HepG2 (cell line): Measurements from ENCODE around the gene BANP.

ENCODE experiments used
- BCLAF1 ChIP-seq: fragments of 450-650 bp; IDR thresholded peaks from 2 replicates; pipeline ENCODE4 v1.6.1; 2017; ENCODE audit warnings: mild to moderate bottlenecking
- EZH2 ChIP-seq: conservative IDR thresholded peaks from 2 replicates; pipeline ENCODE4 v1.6.1; 2012; ENCODE audit warnings: mild to moderate bottlenecking, low read depth, low read length, moderate library complexity
- FOSL2 ChIP-seq: sonication (generic); formaldehyde crosslinking; IDR thresholded peaks from 2 replicates; pipeline ENCODE4 v1.4.0; 2020; ENCODE audit warnings: missing genetic modification reagents
- GABPA ChIP-seq, 2 experiments: IDR thresholded peaks; 2 replicates each; pipeline ENCODE4 v1.6.1; 2011 to 2016; ENCODE audit warnings: low read depth in 2 of 2, low read length in 1 of 2, missing biosample characterization in 1 of 2, missing genetic modification characterization in 1 of 2
- JUN ChIP-seq: sonication (generic); formaldehyde crosslinking; IDR thresholded peaks from 2 replicates; pipeline ENCODE4 v1.4.0; 2020; ENCODE audit warnings: mild to moderate bottlenecking, missing genetic modification reagents
- PRPF4 ChIP-seq: fragments of 200-400 bp; formaldehyde crosslinking; IDR thresholded peaks from 2 replicates; pipeline ENCODE4 v1.6.1; 2016; ENCODE audit warnings: low read length, low read depth; ENCODE audit not compliant: poor library complexity, severe bottlenecking
- SOX13 ChIP-seq, 3 experiments: fragments of 450-650 bp in 1 of 3; sonication (generic) in 1 of 3; formaldehyde crosslinking in 1 of 3; IDR thresholded peaks in 2 of 3; conservative IDR thresholded peaks in 1 of 3; 2 replicates each; pipeline versions ENCODE4 v1.5.0 to v1.6.1; 2016 to 2020; ENCODE audit warnings: antibody characterized with exemption in 1 of 3, mild to moderate bottlenecking in 1 of 3, missing compliant biosample characterization in 1 of 3, missing genetic modification reagents in 1 of 3, moderate library complexity in 1 of 3
- ZNF780A ChIP-seq: sonication (generic); formaldehyde crosslinking; IDR thresholded peaks from 2 replicates; pipeline ENCODE4 v1.8.0; 2022; ENCODE audit warnings: mild to moderate bottlenecking, missing genetic modification reagents, moderate library complexity

- no peak for TF ChIP-seq FOSL2 (CRISPR knock-in tag)
- TF ChIP-seq SOX13 (IDR thresholded peaks at IDR 0.05), result no peak
- no peak for TF ChIP-seq SOX13 (CRISPR knock-in tag; conservative IDR thresholded peaks at IDR 0.05 in 1 of 2, IDR thresholded peaks at IDR 0.05 in 1 of 2)
- no peak for TF ChIP-seq JUN (CRISPR knock-in tag)
- no peak for TF ChIP-seq GABPA (IDR thresholded peaks at IDR 0.05; ENCODE audit: low read depth, low read length)
- TF ChIP-seq GABPA (CRISPR knock-in tag; IDR thresholded peaks at IDR 0.05; ENCODE audit: low read depth), result no peak
- TF ChIP-seq BCLAF1, result no peak
- no peak for TF ChIP-seq EZH2
- TF ChIP-seq ZNF780A, result no peak
- no peak for TF ChIP-seq PRPF4
Measured at GRCh38 chr16:87974178-87974577, 22.9 kb downstream of the BANP start.
